Stimulated activated CD4-positive, alpha-beta T cell treated with anti-CD3 and anti-CD28 coated beads, Interleukin-1b, Interleukin-23, amount 100 ng/mL, for 1 hour (primary cell): ENCODE measurements around the gene PPP1R11.
A peak's percentile ranks its signal among the peaks of the same experiment; 100 is the strongest.
"Not testable (repeated sequence)": the region's sequence is repeated elsewhere in the genome, so short reads cannot be mapped to it uniquely, and the experiment has no call there.

Source experiments
- DNase-seq, 2 donors: peaks; one replicate each; pipeline ENCODE4 v3.0.0-alpha.2; 2020; ENCODE audit warnings: low read depth in 2 of 2

PPP1R11 gene, protein sequence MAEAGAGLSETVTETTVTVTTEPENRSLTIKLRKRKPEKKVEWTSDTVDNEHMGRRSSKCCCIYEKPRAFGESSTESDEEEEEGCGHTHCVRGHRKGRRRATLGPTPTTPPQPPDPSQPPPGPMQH

GRCh38 chr6:30066577-30067459, at the start of gene PPP1R11:
PPP1R11 (plus strand) TSS chr6:30067198; CDS start chr6:30067411, 213 bp downstream.
- peak; percentile 95 to 97 for DNase-seq

- DNase-seq = no peak
These were observed 47.2 kb upstream of the PPP1R11 start for GRCh38 chr6:30019819-30020218.

- no peak for DNase-seq
These were observed 46.4 kb upstream of the PPP1R11 start for GRCh38 chr6:30020626-30021025.

DNA sequence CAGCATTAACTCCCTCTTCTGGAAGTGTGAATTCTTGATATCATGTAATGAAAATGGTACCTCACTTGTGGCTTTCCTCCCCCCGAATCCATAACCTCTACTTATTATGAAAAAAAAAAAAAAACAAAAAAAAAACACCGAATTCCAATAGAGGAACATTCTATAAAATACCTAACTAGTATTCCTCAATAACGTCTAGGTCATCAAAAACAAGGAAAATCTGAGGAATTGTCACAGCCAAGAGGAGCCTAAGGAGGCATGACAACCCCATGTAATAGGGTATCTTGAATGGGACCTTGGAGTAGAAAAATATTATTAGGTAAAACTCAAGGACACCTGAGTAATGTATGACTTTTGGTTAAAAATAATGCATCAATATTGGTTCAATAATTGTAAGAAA, 44.8 kb upstream of the PPP1R11 start:
- DNase-seq = no peak

- DNase-seq = not testable (repeated sequence)
These were observed 44.3 kb upstream of the PPP1R11 start for GRCh38 chr6:30022712-30023111.

DNA sequence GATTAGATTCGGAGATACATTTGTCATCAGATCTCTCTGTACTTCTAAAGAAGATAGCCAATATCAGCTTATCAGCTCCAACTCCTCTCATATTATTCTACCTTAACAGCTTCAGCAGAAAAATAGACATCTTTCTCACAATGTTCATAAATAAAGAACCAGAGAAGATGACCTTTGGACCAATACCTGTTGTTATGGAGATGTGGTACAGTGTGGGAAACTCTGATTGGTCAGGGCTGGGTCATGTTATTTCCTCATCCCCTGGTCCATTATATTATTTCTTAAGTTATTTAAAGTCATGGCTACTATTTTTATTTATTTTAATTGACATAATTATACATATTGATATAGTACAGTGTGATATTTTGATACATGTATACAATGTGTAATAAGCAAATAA, 41.8 kb upstream of the PPP1R11 start:
- DNase-seq = no peak

DNA sequence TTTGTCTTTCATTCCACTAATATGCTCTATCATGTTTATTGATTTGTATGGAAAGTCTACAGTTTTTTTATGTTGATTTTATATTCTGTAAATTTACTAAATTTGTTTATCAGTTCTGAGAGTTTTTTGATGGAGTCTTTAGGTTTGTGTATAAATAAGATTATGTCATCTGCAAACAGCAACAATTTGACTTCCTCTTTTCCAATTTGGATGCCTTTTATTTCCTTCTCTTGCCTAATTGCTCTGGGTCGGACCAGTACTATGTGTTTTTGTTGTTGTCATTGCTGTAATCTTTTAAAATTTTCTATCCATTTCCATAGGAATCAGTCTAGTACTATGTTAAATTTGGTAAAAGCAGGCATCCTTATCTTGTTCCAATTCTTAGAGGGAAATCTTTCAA, 37.4 kb upstream of the PPP1R11 start:
- DNase-seq = no peak

- DNase-seq = no peak
These were observed 35.6 kb upstream of the PPP1R11 start for GRCh38 chr6:30031381-30031780.

DNA sequence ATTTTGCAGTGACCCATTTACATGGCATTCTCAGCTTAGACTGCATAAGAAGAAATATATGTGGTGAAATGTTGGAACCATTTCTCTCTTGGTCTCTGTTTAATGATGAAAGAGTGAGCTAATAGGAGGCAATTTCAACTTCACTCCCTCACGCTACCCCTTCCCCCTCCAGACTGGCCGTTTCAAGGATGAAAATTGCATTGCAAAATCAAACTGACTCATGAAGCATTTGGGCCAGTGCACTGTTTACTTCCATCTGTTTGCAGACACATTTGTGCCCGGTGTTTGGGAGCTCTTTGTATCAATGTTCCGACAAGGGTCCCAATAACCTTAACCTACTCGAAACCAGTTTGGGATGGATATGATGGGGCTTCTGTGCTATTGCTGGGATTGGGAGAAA, 33.6 kb upstream of the PPP1R11 start:
- DNase-seq = not testable (repeated sequence)

GRCh38 chr6:30035784-30036183, 31.2 kb upstream of the PPP1R11 start:
- no peak for DNase-seq

- no peak for DNase-seq
These were observed 29.7 kb upstream of the PPP1R11 start for GRCh38 chr6:30037182-30037788.

DNA sequence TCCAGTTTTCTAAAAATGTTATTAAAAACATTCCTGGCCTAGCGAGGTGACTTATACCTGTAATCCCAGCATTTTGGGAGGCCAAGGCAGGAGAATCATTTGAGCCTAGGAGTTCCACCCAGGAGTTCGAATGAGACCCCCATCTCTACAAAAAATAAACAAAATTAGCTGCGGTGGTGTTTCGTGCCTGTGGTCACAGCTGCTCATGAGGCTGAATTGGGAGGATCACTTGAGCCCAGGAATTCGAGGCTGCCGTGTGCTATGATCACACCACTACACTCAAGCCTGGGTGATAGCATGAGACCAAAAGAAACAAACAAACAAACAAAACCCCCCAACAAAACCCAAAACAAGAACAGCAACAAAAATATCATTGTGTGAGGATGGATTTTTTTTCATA, 25.8 kb upstream of the PPP1R11 start:
- no peak for DNase-seq

DNA sequence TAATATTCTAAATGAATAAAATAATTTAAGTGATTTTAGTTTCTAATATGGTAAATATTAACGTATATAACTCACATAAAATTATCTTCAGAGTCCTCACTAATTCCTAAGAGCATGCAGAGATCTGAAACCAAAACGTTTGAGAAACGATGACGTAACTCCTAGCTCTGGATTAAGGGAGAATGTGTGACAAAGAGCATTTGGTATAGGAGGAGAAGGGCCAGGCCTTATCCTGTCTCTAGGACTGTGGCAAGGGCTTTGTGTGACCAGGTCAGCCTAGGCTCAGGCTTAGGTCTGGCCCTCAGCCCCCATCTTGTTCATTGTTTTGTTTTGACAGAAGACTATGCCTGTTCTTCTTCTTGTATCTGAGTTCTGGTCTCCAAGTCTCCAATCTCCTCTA, 25.2 kb upstream of the PPP1R11 start:
- DNase-seq = no peak

DNA sequence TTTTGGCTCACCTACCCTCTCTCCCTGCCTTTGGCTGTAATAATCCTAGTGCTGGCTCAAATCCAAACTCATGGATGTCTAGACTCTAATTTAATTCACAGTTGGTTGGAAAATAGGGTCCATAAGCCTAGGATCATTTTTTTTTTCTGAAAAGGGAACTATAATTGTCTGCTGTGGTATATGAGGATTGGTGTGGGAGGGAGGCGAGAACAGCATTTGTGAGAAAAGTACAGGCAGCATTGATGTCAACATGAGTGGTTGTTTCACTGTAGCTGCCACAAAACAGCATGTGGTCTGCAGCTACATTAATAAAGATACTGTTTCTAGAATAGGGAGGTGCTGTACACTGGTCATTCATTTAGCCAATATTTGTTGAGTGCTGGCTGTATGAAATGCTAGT, 24.5 kb upstream of the PPP1R11 start:
- DNase-seq = no peak

- no peak for DNase-seq
These were observed 24.1 kb upstream of the PPP1R11 start for GRCh38 chr6:30042914-30043313.

DNA sequence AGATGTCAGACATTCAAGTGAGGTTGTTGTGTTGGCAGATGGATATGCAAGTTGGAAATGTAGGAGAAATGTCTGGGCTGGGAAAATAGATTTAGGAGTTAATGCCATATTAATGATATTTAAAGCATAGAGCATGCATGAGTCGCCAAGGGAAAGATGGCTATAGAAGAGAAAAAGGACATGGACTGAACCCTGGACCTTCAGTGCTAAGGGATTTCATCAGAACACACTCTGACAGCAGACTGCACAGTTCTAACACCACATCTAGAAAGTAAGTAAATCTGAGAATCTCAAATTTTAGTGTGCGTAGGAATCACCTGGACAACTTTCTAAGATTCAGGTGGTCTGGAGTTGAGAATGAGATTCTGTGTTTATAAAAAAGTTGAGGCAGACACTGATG, 23.3 kb upstream of the PPP1R11 start:
- no peak for DNase-seq

DNA sequence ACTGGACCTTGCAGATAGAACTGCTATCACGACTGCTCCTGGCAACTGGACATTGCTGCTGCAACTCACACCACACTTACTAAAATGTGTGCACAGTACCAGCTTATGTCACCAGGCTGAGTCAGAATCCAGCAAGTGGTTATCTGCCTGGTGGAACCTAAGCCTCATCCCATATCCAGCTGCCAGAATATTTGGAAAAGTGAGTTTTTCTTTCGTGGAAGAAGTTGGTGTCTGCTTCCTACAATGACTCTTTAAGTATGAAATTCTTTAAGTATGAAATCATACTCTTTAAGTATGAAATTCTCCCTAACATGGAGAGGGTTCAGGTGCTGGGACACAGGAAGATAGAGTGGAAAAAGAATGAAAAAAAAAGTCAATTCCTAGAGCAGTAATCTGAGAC, 22.4 kb upstream of the PPP1R11 start:
- DNase-seq = no peak

DNA sequence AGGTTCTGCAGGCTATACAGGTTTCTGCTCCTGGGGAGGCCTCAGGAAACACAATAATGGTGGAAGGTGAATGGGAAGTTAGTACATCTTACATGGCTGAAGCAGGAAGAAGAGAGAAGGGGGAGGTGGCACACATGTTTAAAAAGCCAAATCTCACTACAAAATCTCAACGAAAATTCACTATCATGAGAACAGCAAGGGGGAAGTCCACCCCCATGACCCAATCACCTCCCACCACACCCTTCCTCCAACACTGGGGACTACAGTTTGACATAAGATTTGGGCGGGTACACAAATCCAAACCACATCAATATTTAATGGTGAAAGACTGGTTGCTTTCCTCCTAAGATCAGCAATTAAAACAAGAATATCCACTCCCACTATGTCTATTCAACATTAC, 19.8 kb upstream of the PPP1R11 start:
- no peak for DNase-seq

DNA sequence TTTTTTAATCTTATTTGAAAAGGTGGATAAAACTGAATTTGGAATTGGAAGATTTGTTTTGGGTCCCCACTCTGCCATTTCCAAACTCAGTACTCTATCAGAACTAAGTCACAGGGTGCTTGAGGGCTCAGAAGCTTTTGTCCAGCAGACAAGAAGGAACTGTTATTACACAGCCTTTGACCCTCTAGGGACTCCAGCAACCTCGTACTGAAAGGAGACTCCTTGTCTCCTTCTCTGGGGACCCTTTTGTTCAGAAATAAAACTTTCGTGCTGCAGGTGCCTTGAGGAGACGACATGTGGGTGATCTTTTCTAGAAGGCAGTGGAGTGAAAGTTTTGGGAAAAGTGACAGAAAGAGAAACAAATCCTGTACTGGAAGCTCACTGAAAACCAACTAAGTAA, 13.3 kb upstream of the PPP1R11 start:
- no peak for DNase-seq

GRCh38 chr6:30055513-30055912, 11.5 kb upstream of the PPP1R11 start:
- no peak for DNase-seq

DNA sequence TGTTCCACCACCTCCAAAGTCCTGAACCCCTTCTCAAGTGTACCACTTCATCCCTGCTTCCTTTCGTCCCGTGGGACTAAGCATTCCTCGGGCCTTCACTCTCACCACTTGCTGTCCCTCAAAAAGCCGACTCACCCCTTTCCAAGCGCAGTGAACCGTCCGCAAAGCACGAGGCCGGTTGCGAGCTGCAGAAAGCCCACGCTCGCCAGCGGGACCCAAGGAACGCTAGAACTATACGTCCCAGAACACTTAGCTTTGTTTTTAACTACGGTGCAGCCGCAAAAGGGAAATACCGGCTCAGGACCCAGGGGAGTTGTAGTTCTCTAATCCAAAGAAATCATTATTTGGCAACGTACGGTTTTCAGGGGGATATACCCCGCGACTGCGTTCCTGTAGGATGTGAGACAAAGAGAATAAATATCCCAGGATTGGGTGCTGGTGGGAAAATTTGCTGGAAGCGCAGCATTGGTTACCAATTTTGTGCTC, 6.3 kb upstream of the PPP1R11 start:
- DNase-seq = no peak

DNA sequence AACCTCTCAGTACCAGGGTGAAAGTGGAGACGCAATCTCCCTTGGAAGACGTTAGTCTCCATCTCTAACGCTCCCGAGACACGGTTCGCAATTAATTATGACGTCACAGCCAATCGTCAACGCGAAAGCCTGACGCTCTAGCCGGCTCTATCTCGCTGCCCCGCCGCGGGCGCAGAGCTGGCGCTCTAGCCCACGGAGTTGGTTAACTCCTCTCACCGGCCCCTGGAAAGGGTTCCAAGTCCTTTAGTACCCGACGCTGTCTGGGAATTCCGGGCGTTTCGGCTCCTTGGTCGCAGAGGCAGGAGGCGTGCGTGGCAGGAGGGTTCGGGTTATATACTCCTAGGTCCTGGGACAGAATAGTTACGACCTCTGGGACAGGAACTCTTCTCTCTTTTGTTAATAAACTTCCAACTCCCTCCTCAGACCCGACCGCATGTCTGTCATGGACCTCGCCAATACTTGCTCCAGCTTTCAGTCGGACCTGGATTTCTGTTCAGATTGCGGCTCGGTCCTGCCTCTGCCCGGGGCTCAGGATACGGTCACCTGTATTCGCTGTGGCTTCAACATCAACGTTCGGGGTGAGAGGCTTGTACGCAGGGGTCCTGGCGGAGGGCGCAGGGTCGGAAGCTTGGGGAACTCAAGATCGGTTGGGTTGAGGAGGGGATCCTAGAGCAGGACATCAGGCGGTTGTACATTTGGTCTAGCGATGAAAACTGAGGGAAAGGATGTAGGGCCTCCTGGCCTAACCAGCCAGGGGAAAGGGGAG, 5.7 kb upstream of the PPP1R11 start, which contains the start of gene POLR1H:
Gene POLR1H (plus strand): TSS at position 174 of the 766 bp plus-strand sequence. CDS start 260 bp downstream, at position 434.
- peak; percentile 62 to 67 for DNase-seq
